HG03571 (cell line): ENCODE results near the gene RASIP1.
"Not testable (repeated sequence)": the region's sequence is repeated elsewhere in the genome, so short reads cannot be mapped to it uniquely, and the experiment has no call there.

Experiments used
- ATAC-seq: cut with Tn5 transposase; IDR thresholded peaks from one replicate; pipeline ENCODE4 v1.9.1; 2021; ENCODE audit not compliant: unreplicated experiment

The RASIP1 gene

DNA sequence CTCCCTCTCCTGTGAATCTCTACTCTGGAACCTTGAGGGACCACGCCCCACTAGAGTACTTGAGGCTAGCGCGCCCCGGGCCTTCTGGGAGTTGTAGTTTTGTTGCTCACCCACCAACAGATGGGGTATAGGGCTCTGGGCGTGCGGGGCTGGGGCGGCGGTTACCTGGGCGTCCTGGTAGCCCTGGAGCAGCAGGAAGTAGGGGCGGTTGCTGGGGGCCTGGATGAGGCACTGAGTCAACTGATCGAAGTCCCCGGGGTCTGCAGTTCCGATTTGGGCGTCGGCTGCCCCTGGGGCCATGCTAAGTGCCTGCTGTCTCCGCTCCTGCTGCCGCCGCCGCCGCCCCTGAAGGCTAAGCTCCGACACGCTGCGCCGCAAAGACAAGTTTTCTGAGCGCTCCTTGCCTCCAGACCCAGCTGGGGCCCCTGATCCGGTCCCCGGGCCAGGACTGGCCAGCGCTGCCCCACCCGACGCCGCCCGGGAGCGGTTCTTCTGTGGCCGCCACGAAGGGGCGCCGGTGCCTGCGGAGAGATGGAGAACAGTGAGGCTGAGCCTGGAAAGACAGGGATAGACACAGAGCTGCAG lies 5.3 kb downstream of the RASIP1 start:
- no peak for ATAC-seq

DNA sequence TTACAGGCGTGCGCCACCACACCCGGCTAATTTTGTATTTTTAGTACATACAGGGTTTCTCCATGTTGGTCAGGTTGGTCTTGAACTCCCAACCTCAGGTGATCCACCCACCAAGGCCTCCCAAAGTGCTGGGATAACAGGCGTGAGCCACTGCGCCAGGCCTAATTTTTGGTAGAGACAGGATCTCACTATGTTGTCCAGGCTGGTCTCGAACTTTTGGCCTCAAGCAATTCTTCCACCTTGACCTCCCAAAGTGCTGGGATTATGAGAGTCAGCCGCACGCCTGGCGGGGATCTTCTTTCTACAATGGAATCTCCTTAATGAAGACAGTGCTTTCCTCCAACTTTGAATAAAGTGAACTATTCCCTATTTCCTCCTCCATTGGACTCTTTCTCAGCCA lies 5.8 kb downstream of the RASIP1 start:
- no peak for ATAC-seq

DNA sequence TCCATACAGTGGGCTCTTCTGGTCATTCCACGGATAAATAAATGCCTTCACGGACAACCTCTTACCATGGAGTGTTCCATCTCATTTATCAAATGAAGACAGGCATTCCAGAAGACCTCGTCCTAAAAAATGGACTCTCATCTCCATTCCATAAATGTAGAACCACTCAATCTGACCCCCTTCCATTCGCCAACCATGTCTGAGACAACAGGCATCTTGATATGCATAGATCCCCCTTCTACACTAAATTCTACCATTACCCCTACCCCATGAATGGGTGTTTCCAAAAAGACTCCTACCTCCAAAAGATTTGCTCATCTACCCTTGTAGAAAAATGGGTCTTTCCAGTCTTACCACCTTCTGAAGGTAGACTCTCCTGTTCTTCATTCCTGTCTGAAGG lies 9.0 kb downstream of the RASIP1 start:
- no peak for ATAC-seq

DNA sequence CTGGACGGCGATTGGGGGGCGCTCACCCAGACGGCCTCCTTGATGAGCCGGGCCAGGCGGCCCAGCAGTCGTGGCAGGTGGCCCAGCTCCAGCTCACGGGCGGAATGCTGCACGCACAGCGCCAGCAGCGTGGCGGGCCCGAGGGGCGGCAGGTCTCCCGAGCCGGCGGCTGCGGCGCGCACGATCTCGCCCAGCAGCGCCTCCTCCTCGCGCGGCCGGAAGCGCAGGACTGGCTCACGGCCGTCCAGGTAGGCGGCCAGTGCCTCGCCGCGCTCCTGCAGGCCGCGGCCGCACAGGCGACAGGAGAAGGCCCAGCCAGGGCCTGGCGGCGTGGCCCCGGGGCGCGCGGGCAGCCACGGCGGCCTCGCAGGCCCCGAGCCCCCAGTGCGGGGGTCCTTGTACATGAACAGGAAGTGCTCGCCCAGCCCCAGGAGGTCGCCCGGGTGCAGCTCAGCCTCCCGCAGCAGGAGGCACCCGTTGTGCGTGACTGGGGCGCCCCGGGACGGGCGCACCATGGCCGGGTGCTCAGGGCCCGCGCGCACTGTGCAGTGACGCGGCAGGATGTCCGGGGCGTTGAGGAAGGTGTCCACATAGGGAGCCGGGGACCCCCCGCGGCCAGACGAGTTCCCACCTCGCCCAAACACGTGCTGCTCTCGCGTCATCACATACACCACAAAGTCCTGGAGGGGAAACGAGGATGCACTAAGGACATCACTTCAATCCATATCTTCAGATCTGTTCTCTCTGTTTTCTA lies 11.3 kb downstream of the RASIP1 start:
- no peak for ATAC-seq

DNA sequence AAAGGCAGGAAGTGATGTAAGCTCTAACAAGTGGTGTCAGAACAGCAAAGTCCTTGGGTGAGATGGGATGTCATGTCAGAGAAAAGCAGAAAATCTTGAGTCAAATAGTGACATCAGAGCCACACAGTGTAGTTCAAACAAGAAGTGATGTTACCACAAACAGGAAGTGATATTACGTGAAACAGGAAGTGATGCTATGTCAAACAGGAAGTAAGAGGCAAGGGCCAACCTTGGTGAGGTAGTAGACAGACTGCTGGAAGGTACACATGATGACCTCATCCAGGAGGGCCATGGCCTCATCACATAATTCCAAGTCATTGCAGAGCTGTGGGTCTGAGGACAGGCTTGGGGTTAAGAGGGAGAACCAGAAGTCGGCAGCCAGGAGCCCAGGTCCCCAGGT lies 13.9 kb downstream of the RASIP1 start:
- no peak for ATAC-seq

DNA sequence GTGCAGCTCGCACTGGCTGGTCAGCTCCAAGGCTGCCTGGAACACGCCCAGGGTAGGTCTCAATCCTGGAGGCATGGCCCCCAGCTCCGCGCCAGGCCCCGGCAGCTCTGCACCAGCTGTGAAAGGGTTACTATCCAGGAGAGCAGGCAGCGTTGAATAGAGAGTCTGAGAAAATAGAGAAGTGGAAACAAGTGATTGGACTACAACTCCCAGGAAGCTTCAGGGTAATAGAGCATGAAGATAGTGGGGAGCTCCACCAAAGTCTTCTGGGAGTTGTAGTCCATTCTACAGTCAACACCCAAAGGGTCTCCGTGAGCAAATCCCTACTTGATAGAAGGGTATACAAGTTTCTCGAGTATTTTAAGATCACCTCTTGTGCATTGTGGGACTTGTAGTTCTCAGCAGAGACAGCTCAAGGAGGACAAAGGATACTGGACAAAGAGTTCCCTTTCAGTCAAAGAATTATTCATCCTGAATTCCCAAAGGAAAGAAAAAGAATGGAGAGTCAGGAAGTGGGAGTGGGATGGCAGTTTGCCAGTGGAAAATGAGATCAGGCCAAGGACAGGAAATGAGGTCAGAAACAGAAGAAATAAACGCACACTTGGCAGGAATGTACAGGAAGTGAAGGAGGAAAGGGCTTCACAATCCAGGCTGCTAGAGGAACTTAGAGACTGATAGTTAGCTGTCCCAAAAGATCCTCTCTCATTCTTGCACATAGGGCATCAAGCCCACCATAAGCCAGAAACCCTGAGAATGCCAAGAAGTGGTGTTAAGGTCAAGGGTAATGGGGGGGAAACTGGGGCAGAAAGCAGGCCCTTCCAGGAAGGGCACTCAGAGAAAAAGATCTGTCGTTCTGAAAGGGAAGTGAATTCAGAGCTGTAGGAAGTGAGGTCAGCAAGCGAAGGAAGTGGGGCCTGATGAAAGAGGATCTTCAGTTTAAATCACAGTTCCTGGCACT lies 15.3 kb downstream of the RASIP1 start:
- no peak for ATAC-seq

DNA sequence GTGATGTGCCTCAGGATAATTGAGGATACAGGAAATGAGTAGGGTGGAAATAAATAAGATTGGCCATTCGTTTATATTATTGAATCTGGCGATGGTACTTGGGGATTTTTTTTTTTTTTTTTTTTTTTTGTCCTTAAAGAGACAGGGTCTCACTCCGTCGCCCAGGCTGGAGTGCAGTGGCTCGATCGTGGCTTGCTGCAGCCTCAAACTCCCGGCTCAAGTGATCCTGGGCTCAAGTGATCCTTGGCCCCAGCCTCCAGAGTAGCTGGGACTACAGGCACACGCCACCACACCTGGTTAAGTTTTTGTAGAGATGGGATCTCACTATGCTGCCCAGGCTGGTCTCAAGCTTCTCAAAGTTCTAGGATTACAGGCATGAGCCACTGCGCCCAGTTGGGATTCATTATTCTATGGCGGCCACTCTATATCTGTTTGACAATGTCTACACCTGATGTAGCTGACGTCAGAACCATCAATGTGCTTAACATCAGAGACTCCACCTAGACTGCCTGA lies 18.2 kb downstream of the RASIP1 start:
- ATAC-seq: no peak

DNA sequence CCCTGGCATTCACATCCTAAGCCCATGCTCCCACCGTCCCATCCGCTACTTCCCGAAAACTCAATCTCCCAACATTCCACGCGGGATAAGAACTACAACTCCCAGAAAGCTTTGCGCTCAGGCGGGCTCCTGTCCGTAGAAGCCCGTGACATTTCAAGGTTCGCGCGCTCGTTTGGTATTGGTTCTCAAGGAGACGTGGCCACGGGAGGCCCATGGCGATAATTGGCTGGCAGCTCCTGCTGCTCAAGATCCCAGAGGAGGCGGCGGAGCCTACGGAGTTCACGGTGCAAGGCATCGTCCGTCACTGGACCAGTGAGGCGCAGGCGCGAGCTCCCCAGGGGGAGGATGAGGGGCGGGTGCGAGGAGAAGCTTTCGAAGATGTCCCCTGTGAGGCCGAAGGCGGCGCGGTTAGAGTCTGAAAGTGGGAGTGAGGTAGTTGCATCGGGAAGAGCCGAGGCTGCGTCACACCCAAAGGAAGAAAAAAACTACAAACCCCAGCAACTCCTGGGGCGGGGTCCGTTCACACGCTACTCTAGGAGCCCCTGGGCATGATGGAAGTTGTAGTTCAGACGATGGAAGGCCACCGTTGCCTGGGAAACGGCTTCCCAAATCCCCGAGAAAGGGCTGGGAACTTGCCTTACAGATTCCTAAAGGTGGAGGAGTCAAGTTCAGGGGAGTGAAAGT lies 19.7 kb downstream of the RASIP1 start:
- peak; percentile 63 for ATAC-seq

DNA sequence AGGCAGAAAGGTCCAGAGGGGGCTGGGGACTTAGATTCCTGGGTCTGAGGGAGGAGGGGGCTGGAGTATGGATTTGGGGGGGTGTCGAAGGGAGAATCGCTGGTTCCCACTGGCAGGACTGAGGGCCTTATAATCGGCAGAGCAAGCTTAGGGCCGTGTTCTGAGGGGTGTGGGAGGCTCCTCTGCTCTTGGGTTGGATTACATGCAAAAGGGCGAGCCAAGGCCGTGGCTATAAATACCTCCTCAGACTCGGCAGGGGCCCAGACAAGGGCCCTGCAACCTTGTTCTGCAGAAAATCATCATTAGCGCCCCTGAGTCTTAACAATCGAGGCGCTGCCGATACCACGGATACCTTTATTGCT lies 20.2 kb downstream of the RASIP1 start:
- no peak for ATAC-seq

DNA sequence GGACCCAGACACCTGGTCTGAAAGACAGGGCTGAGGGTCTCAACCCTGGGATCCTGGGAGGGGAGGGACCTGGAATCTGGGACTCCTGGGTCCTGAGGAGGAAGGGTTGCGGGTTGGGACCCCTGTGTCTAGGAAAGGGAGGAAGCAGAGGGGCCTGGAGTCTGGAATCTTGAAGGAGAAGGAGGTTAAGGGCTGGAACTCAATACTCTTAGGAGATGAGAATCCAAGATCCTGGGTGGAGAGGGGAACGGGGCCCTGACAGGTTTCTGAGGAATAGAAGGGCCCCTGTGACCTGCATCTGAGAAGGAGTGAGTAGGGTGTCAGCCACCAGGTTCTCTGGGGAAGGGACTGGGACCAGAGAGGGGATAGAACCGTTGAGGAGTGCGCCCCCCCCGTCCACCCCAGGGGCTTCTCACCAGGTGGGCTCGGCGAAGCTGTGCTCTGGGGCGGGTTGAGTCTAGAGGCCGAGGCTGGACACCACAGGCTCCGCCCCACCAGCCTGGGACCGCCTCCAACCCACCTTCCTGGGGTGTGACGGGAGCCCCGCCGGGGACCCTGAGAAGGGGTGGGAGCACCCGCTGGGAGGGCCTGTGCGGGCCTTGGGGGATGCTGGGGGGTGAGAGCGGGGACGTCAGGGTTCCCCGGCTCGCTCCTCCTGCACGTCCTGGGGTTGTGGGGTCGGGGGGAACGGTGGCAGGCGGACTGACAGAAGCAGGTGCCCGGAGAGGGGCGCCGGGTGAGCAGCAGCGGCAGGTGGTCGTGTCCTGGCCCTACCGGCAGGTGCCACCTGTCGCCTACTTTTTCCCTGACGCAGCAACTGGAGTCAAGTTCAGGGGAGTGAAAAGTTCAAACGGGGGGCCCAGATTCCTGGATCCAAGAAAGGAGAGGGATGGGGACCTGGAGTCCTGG lies 20.9 kb downstream of the RASIP1 start, which contains the start of gene MAMSTR:
MAMSTR (minus strand) TSS at position 463 of the 909 bp plus-strand sequence. CDS start 694 bp downstream, outside the sequence.
- no peak for ATAC-seq

DNA sequence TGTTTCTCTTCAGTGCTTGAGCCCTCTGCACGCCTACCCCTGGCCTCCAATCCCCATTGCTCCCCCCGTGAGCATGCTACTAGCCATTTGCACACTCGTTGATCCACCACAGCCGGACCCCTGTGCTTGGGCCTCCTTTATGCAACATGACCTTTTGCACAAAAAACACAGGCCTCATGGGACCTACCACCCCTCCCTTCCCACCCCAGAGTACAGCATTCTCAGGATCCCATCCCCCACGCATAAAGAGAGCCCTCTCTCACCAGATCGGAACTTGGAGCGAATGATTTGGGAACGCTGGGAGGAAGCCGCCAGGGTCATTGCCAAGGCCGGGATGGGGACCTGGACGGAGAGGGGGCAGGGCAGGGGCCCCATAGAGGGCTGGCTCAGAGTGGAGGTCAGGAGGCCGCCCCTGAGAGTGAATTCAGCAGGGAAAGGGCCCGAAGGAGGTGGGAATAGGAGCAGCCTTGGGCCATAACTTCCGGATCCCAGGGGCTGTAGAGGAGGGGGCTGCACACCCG lies 21.6 kb downstream of the RASIP1 start:
- ATAC-seq: no peak

DNA sequence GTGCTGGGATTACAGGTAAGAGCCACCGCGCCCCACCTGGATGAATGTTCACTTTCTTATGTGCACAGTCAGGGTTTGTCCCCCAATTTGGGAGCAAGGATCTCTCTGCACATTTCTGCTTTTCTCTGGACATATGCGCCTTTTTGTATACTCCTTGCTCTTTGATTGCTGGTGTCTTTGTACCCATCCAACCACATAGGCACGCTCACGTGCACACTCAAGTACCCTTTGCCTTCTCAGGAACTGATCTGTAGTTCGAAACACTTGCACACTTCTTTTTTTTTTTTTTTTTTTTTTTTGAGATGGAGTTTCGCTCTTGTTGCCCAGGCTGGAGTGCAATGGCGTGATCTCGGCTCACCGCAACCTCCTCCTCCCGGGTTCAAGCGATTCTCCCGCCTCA lies 22.3 kb downstream of the RASIP1 start:
- ATAC-seq: not testable (repeated sequence)

DNA sequence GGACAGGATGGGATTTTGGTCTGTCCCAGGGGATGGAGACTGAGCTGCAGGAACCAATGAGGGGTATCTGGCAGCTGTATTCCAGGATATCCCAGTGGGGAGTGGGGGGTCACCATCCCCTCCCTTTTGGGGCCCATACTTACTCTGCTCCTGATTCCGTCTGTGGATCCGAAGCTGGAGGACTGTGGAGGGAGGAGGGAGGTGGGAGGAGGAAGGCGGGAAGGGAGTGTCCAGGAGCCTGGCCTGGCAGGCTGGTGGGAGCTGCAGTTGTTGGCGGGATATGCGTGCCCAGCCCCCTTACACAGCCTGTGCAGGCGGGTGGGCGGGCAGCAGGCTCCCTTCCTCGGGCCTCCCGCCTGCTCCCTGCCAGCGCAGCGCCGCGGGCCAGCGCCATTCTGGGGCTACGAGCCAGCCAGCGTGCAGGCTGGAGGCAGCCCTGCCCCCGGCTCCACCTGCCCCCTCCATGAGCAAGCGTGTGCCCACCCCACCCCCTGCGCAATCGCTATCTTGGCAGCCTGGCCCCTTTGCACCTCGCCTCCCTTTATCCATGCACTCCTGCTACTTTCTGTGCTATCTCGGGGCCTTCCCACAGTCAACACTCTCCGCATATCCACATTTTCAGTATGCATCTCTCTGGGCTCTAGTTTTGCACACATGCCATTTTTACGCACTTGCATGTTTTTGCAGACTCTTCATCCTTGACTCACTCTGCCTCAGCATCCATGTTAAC lies 23.7 kb downstream of the RASIP1 start:
- no peak for ATAC-seq

DNA sequence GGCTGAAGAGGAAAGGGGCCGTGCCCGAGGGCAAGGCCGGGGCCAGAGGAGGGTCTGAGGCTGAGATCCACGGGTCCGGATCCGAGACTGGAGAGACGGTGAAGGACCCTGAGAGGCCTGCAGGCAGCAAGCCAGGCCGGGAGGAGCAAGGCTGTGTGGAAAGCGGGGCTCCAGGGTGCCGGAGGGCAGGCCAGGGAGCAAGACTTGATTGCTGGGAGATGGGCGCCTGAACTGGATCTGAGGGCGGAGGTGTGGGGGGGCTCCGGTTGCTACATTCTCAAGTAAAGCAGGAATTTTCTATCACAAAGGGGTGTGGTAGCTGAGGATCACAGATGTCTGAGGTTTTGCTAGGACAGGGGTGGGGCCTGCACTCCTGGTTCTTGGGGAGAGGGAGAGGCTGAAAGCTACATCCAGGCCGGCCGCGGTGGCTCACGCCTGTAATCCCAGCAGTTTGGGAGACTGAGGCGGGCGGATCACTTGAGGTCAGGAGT lies 24.7 kb downstream of the RASIP1 start:
- ATAC-seq: no peak

DNA sequence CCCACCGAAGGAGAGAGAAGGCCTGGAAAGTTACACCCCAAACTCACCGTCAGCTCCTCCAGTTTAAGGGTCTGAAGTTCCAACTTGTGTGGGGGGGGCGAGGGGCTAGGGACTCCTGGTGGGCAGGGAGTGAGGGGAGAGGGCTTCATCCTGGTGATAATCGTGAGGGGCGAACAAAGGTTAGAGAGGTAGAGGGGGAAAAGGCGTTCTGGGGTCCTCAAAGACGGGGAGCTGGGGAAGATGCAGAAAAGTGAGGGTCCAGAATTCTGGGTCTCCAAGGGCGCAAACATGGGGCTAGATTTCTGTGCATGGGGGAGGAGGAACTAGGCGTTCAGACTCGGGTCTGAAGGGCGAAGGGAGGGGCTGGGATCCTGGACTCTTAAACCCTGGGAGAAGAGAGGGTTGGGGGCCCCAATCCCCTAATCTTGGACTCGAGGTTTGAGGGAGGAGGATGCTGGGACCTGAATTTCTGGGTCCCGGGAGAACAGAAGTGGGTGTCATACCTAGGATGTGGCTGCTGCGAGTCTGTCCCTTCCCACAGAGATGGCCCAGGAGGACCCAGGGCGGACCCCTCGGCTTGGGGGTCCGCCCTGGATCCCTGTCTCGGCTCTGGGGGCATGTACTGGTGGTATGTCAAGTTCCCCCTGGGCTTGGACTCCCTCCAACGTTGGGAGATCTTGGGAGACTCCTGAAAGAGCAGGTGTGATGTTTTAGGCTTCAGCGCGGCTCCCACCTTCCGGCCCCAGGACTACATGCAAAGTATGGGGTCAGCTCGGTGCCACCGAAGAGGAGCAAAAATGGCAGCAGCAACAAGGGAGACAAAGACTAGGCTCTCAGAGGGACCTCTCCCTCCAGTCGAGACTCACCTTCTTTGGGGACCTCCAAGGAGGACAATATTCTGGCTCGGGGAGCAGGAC lies 25.4 kb downstream of the RASIP1 start:
- no peak for ATAC-seq

DNA sequence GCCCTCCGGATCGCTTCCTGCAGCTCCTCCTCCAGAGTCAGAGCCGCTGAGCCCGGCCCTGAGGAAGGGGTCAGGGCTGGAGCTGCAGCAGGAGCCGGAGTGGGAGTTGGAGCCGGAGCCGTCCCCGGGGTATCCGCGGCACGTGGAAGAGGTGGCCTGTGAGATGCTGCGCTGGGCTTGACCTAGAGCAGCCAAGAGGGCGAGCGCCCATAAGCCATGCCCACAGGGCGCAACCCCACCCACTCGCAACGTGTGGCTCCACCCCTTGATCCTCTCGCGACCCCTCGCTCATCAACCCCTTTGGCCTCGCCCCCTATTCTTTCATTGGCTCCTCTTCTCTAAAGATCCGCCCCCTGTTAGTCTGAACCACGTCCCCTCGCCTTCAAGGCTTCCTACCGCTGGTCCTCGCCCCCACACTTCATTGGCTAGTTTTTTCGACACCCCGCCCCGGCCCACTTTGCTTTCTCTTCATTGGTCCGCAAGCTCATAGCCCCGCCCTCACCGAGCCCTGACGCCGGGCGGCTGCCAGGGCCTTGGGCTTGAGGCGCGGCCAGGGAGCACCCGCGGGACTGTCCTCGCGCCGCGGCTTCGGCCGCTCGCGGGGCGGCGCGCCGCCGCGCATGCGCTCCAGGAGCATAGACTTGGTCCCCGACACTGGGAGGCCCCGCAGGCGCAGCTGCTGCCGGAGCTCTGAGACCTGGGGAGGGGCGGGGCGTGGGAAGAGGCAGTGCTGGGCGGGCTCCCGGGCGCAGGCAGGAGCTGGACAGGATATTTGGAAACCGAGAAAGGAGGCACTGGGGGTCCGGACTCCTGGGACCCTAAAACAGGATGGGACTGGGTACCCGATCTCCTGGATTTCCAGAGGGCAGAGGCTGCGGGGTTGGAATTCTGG lies 26.3 kb downstream of the RASIP1 start:
- peak; percentile 77 for ATAC-seq
